Astrocyte (in vitro differentiated cells and primary cell): ENCODE results near the gene TBC1D12. TPM values are rescaled to one million over a fixed set of nuclear protein-coding genes. Genes with fewer than 3 reads are reported as not detected.

Experiments
- DNase-seq: peaks from one replicate; pipeline ENCODE4 v3.0.0-alpha.2; 2010; ENCODE audit warnings: low read depth
- FAIRE-seq: peaks from 2 replicates; lab custom pipeline; 2011; peaks lifted over from hg19 to GRCh38; lab: Jason Lieb, UNC
- H2AFZ ChIP-seq: 2 replicates; pipeline ENCODE4 v1.6.0; 2012; ENCODE audit warnings: low read depth, low read length, inconsistent platforms
- H3K27ac ChIP-seq: 2 replicates; pipeline ENCODE4 v1.5.1; 2011; ENCODE audit warnings: low read depth, low read length, inconsistent platforms
- H3K27me3 ChIP-seq: 2 replicates; pipeline ENCODE4 v1.6.0; 2011; ENCODE audit warnings: low read length, inconsistent platforms; ENCODE audit not compliant: insufficient read depth
- H3K36me3 ChIP-seq: 2 replicates; pipeline ENCODE4 v1.5.1; 2011; ENCODE audit warnings: low read length, inconsistent platforms; ENCODE audit not compliant: insufficient read depth
- H3K4me1 ChIP-seq: 2 replicates; pipeline ENCODE4 v1.5.1; 2011; ENCODE audit warnings: low read length, inconsistent platforms; ENCODE audit not compliant: insufficient read depth
- H3K4me2 ChIP-seq: 2 replicates; pipeline ENCODE4 v1.6.0; 2012; ENCODE audit warnings: low read length, inconsistent platforms
- H3K4me3 ChIP-seq: 2 replicates; pipeline ENCODE4 v1.5.1; 2011; ENCODE audit warnings: low read depth, mild to moderate bottlenecking, low read length, inconsistent platforms; ENCODE audit not compliant: insufficient read depth
- H3K79me2 ChIP-seq: 2 replicates; pipeline ENCODE4 v1.6.0; 2012; ENCODE audit warnings: mild to moderate bottlenecking, low read length, inconsistent platforms; ENCODE audit not compliant: insufficient read depth
- H3K9ac ChIP-seq: 2 replicates; pipeline ENCODE4 v1.6.0; 2012; ENCODE audit warnings: mild to moderate bottlenecking, low read length, inconsistent platforms
- H3K9me3 ChIP-seq: 2 replicates; pipeline ENCODE4 v1.5.1; 2012; ENCODE audit warnings: low read depth, mild to moderate bottlenecking, low read length, inconsistent platforms; ENCODE audit not compliant: insufficient read depth
- H4K20me1 ChIP-seq: 2 replicates; pipeline ENCODE4 v1.6.0; 2012; ENCODE audit warnings: low read length, inconsistent platforms; ENCODE audit not compliant: insufficient read depth
- H3K27ac Mint-ChIP-seq: one replicate; pipeline ENCODE4 v1.8.0; 2021; ENCODE audit warnings: mild to moderate bottlenecking, mixed read lengths; ENCODE audit not compliant: unreplicated experiment
- H3K27me3 Mint-ChIP-seq: one replicate; pipeline ENCODE4 v1.8.0; 2021; ENCODE audit warnings: low read depth, mixed read lengths; ENCODE audit not compliant: unreplicated experiment
- H3K36me3 Mint-ChIP-seq: one replicate; pipeline ENCODE4 v1.8.0; 2021; ENCODE audit warnings: low read depth, mixed read lengths; ENCODE audit not compliant: unreplicated experiment
- H3K4me1 Mint-ChIP-seq: one replicate; pipeline ENCODE4 v1.8.0; 2021; ENCODE audit warnings: low read depth, mixed read lengths; ENCODE audit not compliant: unreplicated experiment
- H3K4me3 Mint-ChIP-seq: one replicate; pipeline ENCODE4 v1.8.0; 2021; ENCODE audit warnings: mild to moderate bottlenecking, moderate library complexity, mixed read lengths; ENCODE audit not compliant: unreplicated experiment
- H3K9me3 Mint-ChIP-seq: one replicate; pipeline ENCODE4 v1.8.0; 2021; ENCODE audit warnings: mild to moderate bottlenecking, mixed read lengths; ENCODE audit not compliant: unreplicated experiment
- CTCF ChIP-seq: IDR thresholded peaks from 2 replicates; pipeline ENCODE4 v1.5.1; 2011; ENCODE audit warnings: low read depth, mild to moderate bottlenecking, inconsistent platforms, low read length, moderate library complexity; ENCODE audit not compliant: insufficient read depth
- EZH2 ChIP-seq: IDR thresholded peaks from 2 replicates; pipeline ENCODE4 v1.6.1; 2012; ENCODE audit warnings: mild to moderate bottlenecking, low read length, inconsistent platforms; ENCODE audit not compliant: insufficient read depth
- total RNA-seq: library from RNA; stranded (reverse); gene quantifications from 2 replicates; pipeline ENCODE4 v1.2.1, GENCODE V29; 2021

Gene TBC1D12
- total RNA-seq, 1 donor from 2014 or later: 7.6 TPM

- H2AFZ ChIP-seq: no peak overlapping the region
- Mint-ChIP-seq H3K27ac (no peak overlapping the region), H3K27me3 (no peaks in the 10 kb centered on the region), H3K36me3 (no peaks in the 10 kb centered on the region), H3K4me1 (no peaks in the 10 kb centered on the region), H3K4me3 (no peak overlapping the region), H3K9me3 (no peaks in the 10 kb centered on the region)
- no peaks in the 10 kb centered on the region for H3K27me3 ChIP-seq
- no peaks in the 10 kb centered on the region for H3K36me3 ChIP-seq
- peaks cover 16% of the 10 kb centered on the region for H3K79me2 ChIP-seq
- H3K4me1 ChIP-seq: no peaks in the 10 kb centered on the region
- H3K4me3 ChIP-seq: no peak overlapping the region
- no peak overlapping the region for H3K9ac ChIP-seq
- H4K20me1 ChIP-seq: peaks cover 18% of the 10 kb centered on the region
- no peak for TF ChIP-seq CTCF
- TF ChIP-seq EZH2: no peak
- FAIRE-seq (peak; percentile 68), DNase-seq (no peak)
- no peaks in the 10 kb centered on the region for H3K9me3 ChIP-seq
- no peak overlapping the region for H3K27ac ChIP-seq
- H3K4me2 ChIP-seq: no peak overlapping the region
Measured at GRCh38 chr10:94443549-94443948, 41.2 kb downstream of the TBC1D12 start.

GRCh38 chr10:94450782-94451181, 48.4 kb downstream of the TBC1D12 start:
- no peak overlapping the region for H3K9ac ChIP-seq
- Mint-ChIP-seq H3K36me3 (peaks cover 2% of the 10 kb centered on the region), H3K4me1 (no peaks in the 10 kb centered on the region), H3K9me3 (peaks cover 7% of the 10 kb centered on the region), H3K4me3 (no peak overlapping the region), H3K27ac (no peak overlapping the region), H3K27me3 (no peaks in the 10 kb centered on the region)
- H3K36me3 ChIP-seq: no peaks in the 10 kb centered on the region
- no peak overlapping the region for H2AFZ ChIP-seq
- no peak overlapping the region for H3K27ac ChIP-seq
- no peaks in the 10 kb centered on the region for H3K4me1 ChIP-seq
- no peak for FAIRE-seq
- H3K4me3 ChIP-seq: no peak overlapping the region
- H3K9me3 ChIP-seq: no peaks in the 10 kb centered on the region
- H3K27me3 ChIP-seq: no peaks in the 10 kb centered on the region
- no peak for DNase-seq
- H4K20me1 ChIP-seq: no peaks in the 10 kb centered on the region
- no peak overlapping the region for H3K4me2 ChIP-seq
- H3K79me2 ChIP-seq: no peaks in the 10 kb centered on the region
- TF ChIP-seq EZH2: no peak
- TF ChIP-seq CTCF: no peak

GRCh38 chr10:94451883-94452519, 49.7 kb downstream of the TBC1D12 start:
- Histone ChIP-seq H3K36me3 (no peaks in the 10 kb centered on the region), H3K27ac (no peak overlapping the region), H3K79me2 (no peaks in the 10 kb centered on the region), H3K4me2 (no peak overlapping the region), H4K20me1 (no peaks in the 10 kb centered on the region), H3K4me3 (no peak overlapping the region), H3K4me1 (no peaks in the 10 kb centered on the region), H3K27me3 (no peaks in the 10 kb centered on the region), H3K9ac (no peak overlapping the region), H2AFZ (no peak overlapping the region), H3K9me3 (no peaks in the 10 kb centered on the region)
- Mint-ChIP-seq H3K36me3 (peaks cover 2% of the 10 kb centered on the region), H3K4me1 (no peaks in the 10 kb centered on the region), H3K4me3 (no peak overlapping the region), H3K9me3 (peaks cover 9% of the 10 kb centered on the region), H3K27ac (no peak overlapping the region), H3K27me3 (no peaks in the 10 kb centered on the region)
- DNase-seq (no peak), FAIRE-seq (no peak)
- TF ChIP-seq EZH2: no peak
- no peak for TF ChIP-seq CTCF
